HCEC 1CT (cell line): Measurements from ENCODE around the gene PPP4R3A.
A peak's percentile ranks its signal among the peaks of the same experiment; 100 is the strongest.
"Not testable (repeated sequence)": the region's sequence is repeated elsewhere in the genome, so short reads cannot be mapped to it uniquely, and the experiment has no call there.

Experiments
- DNase-seq: peaks from one replicate; pipeline ENCODE4 v3.0.0-alpha.2; 2017

Gene PPP4R3A

DNA sequence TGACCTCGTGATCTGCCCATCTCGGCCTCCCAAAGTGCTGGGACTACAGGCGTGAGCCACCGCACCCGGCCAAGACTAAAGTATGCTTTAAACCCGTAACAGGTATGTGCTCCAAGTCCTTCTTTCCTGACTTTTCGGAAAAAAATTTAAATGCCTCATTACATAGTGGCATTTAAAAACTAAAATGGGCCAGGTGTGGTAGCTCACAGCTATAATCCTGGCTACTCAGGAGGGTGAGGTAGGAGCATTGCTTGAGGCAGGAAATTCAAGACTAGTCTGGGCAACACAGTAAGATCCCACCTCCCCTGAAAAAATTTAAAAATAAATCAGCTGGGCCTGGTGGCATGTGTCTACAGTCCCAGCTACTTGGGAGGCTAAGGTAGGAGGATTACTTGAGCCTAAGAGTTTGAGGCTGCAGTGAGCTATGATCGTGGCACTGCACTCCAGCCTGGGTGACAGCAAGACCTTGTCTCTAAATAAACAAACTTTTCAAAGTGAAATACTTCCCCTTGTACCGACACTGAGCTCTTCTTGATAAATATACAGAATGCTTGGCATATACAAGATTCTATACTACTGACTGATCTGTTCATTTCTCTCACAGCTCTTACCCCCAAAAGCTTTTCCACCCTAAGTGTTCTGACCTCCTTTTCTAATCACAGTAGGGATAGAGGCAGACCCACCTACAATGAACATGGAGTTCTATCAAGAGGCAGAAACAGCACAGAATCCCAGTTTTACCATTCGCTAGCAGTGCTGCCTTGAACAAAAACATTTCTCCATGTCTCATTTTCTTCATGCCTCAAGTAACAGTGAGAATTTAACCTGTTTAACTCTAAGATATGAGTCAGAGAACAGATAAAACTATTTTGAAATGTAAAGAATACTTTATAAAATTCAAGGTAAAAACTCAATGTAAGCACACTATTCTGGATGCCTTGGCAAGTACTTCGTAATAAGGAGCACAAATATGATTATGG is 7.9 kb downstream of the PPP4R3A start:
- DNase-seq, result no peak

DNA sequence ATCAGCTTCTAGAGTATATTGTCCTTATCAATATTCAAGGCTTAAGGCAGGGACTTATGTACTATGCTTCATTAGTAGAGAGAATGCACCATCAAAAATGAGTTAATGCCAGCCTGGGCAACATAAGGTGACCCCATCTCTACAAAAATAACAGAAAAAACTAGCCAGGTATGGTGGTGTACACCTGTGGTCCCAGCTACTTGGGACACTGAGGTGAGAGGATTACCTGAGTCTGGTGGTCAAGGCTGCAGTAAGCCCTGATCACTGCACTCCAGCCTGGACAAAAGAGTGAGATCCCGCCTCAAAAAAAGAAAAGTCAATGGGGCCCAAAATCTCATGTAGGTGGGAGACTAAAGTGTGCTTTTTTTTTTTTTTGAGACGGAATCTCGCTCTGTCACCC is 8.8 kb downstream of the PPP4R3A start:
- DNase-seq, result no peak

DNA sequence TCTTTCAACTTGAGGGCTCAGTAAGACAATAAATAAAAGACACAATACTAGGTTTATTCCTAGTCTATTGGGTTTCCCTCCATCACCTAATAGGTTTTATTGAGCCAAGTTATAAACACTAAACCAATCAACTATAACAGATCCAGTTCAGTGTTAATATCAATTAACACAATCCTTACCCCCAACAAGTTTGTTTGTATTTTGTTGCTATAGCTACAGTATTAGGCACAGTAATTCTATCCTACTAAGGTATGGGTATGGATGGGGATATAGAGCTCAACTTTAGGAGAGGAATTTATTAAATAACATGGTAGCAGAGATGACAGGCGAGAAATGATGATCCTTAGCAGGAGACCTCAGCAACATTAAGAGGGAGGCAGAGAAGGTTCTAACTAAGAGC is 13.3 kb downstream of the PPP4R3A start:
- no peak for DNase-seq

DNA sequence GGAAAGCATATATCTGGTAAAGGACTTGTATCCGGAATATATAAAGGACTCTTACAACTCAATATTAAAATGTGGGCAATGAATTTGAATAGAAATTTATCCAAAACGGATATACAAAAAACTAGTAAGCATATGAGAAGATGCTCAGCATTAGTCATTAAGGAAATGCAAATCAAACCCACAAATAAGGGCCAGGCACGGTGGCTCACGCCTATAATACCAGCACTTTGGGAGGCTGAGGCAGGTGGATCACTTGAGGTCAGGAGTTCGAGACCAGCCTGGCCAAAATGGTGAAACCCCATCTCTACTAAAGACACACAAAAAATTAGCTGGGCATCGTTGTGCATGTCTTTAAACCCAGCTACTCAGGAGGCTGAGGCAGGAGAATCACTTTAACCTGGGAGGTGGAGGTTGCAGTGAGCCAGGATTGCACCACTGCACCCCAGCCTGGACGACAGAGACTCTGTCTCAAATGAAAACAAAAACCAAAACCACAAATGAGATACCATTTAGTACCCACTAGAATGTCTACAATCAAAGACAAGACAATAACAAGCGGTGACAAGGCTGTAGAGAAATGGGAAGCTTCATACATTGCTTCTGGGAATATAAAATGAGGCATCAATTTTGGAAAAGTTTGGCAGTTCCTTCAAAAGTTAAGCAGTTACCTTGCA is 15.6 kb downstream of the PPP4R3A start:
- DNase-seq, result not testable (repeated sequence)

DNA sequence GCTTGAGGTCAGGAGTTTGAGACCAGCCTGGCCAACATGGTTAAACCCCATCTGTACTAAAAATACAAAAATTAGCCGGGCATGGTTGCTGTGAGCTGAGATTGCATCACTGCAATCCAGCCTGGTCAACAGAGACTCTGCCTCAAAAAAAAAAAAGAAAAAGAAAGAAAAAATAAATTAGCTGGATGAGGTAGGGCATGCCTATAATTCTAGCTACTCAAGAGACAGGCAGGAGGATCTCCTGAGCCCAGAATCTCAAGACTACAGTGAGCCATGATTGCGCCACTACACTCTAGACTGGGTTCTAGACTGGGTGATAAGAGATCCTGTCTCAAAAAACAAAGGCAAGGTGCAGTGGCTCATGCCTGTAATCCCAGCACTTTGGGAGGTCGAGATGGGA is 16.9 kb downstream of the PPP4R3A start:
- DNase-seq, result no peak

DNA sequence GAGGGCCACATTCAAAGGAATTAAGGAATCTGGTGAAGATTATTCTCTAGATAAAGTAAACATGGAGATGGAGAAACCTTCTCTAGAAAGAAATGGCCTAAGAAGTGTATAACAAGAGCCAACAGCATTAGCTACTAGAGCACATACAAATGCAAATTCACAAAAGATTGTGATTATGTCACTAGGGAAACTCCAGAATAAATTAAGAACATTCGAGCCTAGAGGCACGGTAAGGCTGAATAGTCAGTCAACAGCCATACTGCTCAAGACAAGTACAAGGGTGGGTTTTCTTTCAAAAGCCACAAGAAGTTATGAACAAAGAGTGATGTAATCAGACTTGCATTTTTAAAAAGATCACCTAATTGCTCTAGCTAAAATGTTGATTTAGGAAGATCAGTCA is 25.4 kb downstream of the PPP4R3A start:
- no peak for DNase-seq

DNA sequence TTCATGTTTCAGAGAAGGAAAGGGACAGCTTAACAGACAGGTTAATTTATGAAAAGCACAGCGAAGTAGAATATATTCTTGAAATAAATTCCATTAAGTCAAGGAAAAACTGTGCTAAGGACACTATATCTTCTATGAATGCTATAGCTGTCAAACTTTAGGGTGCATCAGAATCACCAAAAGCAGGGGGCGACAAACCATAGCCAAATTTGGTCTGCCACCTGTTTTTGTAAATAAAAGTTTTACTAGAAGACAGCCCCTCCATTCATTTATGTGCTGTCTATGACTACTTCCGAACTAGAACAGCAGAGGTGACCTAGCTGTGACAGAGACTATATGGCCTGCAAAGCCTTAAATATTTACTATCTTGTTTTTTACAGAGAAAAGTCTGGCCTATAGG is 25.9 kb downstream of the PPP4R3A start:
- DNase-seq, result no peak

DNA sequence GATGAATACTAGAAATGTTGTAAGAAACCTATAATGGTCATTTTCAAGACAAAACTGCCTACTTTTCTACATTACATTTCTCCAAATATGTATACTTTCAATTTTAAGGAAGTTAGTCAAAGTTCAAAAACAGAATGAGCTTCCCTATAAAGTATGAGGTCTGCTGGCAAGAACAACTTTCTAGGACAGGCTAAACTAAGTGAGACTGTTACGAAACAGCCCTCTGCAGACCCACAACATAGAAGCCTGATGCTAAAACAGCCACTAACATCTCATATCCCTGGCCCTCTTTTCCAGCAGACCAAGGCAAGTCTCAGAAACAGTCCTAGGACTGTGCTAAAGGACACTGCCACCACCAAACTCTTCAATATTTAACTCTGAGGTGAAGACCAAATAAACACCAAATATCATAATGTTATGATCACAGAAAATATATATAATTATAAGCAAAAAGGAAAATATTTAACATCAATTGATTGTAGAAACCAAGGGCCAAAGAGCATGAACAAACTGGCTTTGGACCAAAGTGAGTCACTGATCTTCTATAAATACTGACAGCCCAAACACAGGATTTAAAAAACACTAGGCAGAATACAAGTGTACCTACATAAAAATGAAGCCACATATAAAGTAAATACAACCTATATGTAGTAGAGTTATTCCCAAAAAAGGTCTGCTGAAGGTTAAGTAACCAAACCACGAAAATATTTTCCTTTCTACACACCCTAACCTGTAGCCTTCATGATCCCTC is 27.7 kb downstream of the PPP4R3A start:
- peak; percentile 46 for DNase-seq

DNA sequence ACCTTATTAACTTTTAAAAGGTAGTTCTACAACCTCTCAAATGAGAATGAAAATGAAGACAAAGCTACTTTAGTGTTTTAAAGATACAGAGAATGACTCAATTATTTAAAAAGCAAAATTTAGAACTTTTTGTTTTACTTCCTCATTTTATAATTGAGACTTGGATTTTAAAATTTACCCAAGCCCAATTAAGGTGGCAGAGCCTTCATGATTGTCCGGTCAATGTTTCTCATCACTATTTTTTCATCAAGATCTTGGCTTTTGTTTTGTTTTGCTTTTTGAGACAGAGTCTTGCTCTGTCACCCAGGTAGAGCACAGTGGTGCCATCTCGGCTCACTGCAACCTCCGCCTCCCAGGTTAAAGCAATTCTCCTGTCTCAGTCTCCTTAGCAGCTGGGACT is 32.7 kb downstream of the PPP4R3A start:
- no peak for DNase-seq

DNA sequence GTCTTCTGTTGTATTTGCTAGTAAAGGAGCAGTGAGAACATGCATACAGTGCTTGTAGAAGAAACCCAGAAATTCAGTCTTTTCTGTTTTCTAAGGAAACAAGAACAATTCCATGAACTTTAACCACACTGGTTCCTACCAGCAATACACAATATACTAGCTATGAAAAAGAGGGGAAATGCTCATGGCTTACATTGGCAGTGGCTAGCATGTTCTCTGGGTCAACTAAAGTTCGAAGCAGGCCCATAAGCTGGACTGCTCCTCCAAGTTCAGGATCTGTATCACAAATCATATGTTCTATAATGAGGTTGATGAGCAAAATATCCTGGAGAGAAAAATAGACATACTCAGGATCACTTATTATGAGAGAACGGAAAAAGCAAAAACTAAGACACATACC is 37.1 kb downstream of the PPP4R3A start:
- DNase-seq, result no peak

DNA sequence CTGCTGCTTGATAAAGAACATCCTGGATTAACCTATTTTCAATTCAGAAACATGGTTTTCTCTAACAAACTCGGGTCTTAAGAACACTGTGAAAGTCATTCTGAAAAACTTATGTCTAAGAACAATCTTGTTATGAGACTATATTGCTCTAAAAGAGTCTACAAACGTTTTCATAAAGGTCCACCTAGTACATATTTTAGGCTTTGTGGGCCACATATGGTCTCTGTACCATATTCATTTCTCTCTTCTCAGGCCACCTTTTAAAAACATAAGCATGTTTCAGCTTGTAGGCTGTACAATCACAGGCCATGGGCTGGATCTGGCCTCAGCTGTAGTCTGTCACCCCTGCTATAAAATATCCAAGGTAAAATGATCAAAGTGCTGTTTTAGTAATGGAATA is 39.9 kb downstream of the PPP4R3A start:
- DNase-seq, result no peak

DNA sequence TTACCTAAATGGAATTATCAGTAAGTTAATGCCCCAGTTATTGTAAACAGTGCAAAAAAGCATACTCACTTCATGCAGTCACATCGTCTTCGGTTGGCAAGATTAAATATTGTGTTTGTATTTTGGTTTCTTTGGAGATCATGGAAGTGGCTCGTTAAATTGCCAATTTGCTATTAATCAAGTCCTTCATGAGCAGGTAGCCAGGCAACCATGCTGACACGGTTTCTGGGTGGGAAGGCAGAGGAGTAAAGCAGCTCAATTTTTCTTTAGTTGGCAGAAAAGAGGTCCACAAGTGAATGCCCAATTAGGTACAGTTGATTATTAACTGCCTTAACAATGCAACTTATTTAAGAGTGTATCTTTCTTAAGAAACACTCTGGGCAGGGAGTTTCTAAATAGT is 43.9 kb downstream of the PPP4R3A start:
- no peak for DNase-seq

DNA sequence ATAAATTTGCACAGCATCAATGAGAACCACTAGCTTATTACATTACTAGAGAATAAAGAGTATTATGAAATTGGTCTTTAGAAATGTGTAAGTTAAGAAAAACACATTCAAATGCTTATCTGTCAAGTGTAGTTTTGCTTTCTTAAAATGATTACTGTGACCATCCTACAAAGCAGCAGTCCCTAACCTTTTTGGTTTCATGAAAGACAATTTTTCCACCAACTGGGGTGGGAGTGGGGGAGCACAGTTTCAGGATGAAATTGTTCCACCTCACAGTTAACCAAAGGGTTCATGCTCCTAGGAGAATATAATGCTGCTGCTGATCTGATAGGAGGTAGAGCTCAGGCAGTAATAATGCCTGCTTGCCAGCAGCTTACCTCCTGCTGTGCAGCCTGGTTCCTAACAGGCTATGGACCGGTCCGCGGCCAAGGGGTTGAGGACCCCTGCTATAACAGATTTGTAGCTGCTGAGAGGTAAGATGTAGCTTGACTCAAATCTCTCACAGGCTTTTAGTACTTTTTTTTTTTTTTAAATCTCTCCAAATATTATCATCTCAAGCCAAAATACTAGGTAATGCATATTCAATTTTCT is 45.4 kb downstream of the PPP4R3A start:
- no peak for DNase-seq

DNA sequence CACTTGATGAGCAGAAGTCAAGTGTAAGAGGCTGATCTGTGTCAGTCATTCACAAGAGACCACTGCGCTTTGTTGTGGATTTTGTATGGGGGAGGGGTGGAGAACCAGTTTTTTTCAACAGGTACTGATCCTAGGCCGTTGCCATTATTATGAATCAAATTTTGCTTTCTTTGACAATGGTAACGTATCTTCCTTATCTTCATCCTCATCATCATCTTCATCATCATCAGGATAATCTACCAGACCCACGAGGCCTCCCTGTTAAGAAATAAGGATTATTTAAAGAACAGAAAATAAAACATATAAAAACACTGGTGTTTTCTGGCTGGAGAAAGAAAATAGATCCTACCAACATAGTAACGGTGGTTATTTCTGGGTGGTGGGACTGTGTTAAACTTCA is 51.5 kb downstream of the PPP4R3A start:
- DNase-seq, result no peak

DNA sequence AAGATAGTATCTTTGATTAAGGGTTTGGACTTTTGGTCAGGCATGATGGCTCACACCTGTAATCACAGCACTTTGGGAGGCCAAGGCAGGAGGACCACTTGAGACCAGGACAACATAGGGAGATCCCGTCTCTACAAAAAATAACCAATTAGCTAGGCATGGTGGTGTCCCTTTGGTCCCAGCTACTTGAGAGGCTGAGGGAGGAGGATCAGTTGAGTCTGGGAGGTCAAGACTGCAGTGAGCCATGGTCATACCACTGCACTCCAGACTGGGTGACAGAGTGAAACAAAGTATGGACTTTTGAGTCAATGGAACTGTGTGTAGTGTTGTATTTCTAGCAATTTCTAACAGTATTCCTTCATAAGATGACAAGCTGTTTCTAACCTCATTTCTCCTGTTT is 53.8 kb downstream of the PPP4R3A start:
- DNase-seq, result no peak

DNA sequence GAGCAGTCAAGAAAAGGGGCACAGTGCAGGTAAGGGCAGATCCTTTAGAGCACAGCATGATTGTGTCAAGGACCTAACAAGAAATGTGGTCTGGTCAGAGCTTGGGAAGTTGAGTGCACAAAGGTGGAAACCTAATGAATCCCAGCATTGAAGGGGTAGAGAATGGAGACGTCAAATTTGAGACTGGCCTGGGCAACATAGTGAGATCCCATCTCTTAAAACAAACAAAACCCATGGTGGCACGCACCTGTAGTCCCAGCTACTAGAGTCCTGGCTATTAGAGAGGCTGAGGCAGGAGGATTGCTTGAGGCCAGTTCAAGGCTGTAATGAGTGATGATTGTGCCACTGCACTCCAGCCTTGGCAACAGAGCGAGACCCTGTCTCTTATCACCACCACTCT is 55.5 kb downstream of the PPP4R3A start:
- DNase-seq, result no peak

DNA sequence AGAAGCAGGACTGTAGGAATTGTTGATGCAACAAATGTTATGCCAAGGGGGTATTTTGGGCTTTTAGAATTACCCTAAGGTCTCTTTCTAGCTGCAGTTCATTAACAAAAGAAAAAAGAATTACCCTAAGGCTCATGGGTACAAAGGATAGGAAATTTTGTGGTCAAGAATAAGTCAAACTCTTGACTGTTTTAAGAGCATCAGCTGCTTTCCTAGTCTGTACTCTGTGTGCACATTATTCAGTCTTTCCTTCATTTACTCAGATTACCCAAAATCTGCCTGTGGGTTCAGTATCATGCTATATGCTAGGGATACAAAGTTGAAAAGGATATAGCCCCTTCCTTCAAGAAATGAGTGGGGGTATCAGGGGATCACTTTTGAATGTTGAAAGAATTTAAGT is 56.0 kb downstream of the PPP4R3A start:
- DNase-seq, result no peak

DNA sequence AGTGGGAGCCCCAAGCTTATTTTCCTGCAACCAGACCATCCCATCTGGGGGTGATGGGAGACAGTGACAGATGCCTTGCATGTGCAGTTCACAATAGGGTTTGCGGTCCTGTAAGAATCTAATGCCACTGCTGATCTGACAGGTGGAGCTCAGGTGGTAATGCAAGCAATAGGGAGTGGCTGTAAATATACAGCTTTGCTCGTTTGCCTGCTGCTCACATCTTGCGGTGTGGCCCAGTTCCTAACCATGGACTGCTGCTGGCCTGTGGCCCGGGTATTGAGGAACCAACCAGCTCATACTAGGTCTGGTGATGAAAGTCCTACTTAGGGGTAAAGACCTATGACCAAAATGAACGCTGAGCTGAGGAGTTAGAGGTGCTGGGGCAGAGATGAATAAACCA is 56.4 kb downstream of the PPP4R3A start:
- no peak for DNase-seq

DNA sequence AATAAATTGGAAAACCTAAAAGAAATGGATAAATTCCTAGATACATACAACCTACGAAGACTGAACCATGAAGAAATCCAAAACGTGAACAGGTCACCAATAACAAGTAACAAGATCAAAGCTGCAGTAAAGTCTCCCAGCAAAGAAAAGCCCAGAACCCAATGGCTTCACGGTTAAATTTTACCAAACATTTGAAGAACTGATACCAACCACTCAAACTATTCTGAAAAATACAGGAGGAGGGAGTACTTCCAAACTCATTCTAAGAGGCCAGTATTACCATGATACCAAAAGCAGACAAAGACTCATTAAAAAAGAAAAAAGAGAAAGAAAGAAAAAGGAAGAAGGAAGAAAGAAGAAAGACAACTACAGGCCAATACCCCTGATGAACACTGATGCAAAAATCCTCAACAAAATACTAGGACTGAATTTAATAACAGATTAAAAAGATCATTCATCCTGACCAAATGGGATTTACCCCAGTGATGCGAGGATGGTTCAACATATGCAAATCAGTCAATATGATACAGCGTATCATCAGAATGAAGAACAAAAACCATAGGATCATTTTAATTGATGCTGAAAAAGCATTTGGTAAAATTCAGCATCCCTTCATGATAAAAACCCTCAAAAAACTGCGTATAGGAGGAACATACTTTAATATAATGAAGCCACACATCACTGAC is 65.6 kb downstream of the PPP4R3A start:
- no peak for DNase-seq

DNA sequence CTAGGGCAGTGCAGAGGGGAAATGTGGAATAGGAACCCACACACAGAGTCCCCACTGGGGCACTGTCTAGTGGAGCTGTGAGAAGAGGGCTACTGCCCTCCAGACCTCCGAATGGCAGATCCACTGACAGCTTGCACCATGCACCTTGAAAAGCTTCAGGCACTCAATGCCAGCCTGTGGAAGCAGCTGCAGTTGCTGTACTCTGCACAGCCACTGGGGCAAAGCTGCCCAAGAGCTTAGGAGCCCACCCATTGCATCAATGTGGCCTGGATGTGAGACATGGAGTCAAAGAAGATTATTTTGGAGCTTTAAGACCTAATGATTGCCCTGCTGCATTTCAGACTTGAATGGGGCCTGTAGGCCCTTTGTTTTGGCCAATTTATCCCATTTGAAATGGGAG is 70.8 kb downstream of the PPP4R3A start:
- DNase-seq, result no peak

DNA sequence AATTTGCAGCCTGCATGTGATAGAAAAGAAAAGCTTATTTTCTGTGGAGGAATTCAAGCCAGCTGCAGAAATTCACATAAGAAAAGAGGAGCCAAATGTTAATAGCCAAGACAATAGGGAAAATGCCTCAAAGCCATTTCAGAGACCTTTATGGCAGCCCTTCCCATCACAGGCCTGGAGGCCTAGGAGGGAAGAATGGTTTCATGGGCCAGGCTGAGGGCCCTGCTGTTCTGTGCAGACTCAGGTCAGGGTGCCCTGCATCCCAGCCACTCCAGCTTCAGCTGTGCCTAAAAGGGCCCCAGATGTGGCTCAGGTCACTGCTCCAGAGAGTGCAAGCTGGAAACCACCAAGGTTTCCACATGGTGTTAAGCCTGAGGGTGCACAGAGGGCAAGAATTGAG is 71.3 kb downstream of the PPP4R3A start:
- DNase-seq, result no peak

DNA sequence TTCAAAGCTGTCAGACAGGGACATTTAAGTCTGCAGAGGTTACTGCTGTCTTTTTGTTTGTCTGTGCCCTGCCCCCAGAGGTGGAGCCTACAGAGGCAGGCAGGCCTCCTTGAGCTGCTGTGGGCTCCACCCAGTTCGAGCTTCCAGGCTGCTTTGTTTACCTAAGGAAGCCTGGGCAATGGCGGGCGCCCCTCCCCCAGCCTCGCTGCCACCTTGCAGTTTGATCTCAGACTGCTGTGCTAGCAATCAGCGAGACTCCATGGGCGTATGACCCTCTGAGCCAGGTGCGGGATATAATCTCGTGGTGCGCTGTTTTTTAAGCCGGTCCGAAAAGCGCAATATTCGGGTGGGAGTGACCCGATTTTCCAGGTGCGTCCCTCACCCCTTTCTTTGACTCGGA is 73.8 kb downstream of the PPP4R3A start:
- DNase-seq, result not testable (repeated sequence)

DNA sequence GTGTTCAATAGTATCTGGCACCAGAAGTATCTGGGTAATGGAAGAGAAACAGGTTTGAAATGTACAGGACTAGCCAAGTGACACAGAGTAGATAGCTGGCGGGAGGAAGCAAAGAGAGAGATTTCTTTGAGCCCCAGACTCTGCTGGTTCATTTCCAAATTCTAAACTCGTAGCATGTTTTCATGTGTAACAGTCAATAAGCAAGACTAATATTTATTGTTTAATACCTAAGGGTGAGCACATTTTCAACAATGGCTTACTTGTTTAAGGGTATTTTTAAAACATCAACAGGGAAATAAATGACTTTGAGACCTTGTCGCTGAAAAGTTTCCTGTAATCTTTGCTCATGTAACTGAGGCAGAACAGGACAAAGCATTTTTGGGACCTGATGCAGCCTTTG is 80.7 kb downstream of the PPP4R3A start:
- no peak for DNase-seq
